MM.1S (cell line): ENCODE measurements around the gene C10orf120.

Experiments
- EZH2 ChIP-seq: fragments of 300-600 bp; sonication (generic); optimal IDR thresholded peaks from 2 replicates; pipeline ENCODE3; 2017; ENCODE audit warnings: low read depth, mild to moderate bottlenecking, antibody characterized with exemption, low read length, mixed read lengths
- EZH2phosphoT487 ChIP-seq: fragments of 300-600 bp; sonication (generic); IDR thresholded peaks from 2 replicates; pipeline ENCODE4 v1.6.1; 2018; ENCODE audit warnings: antibody characterized with exemption, low read length
- TF ChIP-seq, protein P1 (sequence below): fragments of 300-600 bp; sonication (generic); IDR thresholded peaks from 2 replicates; pipeline ENCODE4 v1.5.1; 2016; ENCODE audit warnings: antibody characterized with exemption, low read length, mixed read lengths

DNA sequence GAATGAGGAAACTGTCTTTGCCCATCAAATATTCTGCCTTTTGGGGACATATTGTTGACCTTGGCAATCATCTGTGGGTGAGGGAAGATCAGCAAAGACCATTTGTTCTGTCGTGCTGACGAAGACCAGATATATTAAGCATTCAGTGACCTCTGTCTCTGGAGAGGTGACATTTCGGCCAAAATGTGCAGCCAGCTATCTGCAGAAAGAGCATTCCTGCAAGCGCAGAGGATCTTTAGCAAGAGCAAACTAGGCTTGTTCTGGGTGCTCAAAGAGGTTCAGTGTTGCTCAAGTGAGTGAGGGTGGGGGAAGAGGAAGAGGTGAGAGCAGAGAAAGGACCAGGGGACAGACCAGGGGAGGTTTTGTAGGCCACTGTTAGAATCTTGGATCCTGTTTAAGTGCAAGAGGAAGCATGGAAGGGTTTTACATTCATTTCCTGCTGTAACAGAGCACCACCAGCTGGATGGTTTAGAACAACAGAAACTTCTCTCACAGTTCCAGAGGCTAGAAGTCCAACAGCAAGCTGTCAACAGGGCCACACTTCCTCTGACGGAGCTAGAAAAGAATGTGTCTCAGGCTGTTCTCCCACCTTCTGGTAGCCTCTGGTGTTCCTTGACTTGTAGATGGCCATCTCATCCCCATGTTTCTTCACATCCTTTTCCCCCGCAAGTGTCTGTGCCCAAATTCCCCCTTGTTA lies 11.2 kb downstream of the C10orf120 start:
- TF ChIP-seq, protein P1, sequence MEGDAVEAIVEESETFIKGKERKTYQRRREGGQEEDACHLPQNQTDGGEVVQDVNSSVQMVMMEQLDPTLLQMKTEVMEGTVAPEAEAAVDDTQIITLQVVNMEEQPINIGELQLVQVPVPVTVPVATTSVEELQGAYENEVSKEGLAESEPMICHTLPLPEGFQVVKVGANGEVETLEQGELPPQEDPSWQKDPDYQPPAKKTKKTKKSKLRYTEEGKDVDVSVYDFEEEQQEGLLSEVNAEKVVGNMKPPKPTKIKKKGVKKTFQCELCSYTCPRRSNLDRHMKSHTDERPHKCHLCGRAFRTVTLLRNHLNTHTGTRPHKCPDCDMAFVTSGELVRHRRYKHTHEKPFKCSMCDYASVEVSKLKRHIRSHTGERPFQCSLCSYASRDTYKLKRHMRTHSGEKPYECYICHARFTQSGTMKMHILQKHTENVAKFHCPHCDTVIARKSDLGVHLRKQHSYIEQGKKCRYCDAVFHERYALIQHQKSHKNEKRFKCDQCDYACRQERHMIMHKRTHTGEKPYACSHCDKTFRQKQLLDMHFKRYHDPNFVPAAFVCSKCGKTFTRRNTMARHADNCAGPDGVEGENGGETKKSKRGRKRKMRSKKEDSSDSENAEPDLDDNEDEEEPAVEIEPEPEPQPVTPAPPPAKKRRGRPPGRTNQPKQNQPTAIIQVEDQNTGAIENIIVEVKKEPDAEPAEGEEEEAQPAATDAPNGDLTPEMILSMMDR: no peak
- TF ChIP-seq EZH2 (no peak), EZH2phosphoT487 (no peak)
